CD4-positive, alpha-beta T cell treated with Interleukin-2 at 100 ng/mL for 4 hours (primary cell): ENCODE results near the gene ZNF836.
"Not testable (repeated sequence)": the region's sequence is repeated elsewhere in the genome, so short reads cannot be mapped to it uniquely, and the experiment has no call there.

Experiments used
- DNase-seq: peaks from one replicate; pipeline ENCODE4 v3.0.0-alpha.2; 2020; ENCODE audit warnings: low spot score

ZNF836 gene

DNA sequence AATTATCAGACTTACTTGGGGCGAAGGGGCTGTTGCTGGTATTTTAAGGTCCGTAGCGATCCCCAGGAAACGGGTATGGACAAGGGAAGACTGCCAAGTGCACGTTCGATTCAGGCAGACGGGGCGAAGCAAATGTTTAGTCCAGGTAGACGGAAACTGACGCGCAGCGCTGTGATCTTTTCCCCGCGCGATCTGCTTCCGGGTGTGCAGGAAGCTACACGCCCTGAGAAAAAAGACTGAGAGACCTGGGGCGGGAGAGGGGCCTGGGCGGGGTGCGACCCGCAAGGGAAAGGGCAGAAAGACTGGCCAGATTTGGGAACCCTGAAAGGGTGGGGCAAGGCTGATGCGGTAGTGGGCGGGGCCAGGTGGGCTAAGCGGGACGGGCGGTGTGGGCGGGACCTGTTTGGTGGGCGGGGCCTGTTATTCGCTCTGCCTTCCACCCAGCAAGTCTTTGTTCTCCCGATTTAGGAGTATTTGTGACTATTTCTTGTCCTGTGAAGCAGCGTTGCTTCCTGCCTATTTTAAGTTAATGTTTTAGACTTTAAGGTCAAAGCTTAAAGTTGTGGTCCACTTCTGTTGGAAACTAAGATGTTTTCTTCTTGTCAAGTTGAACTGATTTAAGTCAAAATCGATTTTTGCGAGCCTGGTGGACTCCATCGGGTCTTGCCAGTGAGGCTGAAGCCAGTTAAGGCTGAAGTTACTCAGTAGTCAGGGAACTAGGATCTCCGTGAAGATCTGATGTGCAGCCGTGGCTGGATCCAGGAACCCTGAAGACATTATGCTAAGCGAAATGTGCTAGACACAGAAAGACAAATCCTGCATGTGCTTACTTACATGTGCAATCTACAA, at the start of gene ZNF836:
TSS of gene ZNF836 (minus strand) at position 301 of the 849 bp plus-strand sequence. CDS start 3,549 bp downstream, outside the sequence.
- peak; percentile 94 for DNase-seq

DNA sequence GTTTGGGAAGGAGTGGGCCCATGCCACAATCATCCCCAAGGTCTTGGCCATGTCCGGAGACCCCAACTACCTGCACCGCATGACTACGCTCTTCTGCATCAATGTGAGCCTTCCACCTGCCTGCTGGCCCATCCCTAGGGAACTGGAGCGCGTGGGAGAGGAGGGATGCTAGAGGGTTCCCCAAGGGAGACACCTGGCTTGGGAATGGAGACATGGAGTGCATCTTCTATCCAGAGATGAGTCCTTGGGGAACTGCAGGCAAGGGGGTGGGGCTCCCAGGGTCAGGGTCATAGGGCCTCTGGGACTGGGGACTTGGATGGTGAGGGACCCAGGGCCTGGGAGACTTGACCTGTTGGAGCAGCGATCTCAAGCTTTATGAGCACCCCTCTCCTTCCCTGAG, 49.6 kb upstream of the ZNF836 start:
- no peak for DNase-seq

DNA sequence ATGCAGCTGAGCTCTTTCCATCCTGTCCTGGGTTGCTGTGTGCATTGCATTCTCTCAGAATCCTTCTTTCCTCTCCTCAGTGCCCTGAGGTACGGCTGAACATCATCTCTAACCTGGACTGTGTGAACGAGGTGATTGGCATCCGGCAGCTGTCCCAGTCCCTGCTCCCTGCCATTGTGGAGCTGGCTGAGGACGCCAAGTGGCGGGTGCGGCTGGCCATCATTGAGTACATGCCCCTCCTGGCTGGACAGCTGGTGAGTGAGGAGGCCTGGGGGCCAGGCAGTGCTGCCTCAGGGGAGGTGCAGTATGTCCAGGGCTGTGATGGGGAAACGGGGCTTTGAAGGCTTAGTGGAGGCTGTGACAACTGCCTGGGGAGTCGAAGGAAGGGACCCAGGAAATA, 48.2 kb upstream of the ZNF836 start:
- no peak for DNase-seq

DNA sequence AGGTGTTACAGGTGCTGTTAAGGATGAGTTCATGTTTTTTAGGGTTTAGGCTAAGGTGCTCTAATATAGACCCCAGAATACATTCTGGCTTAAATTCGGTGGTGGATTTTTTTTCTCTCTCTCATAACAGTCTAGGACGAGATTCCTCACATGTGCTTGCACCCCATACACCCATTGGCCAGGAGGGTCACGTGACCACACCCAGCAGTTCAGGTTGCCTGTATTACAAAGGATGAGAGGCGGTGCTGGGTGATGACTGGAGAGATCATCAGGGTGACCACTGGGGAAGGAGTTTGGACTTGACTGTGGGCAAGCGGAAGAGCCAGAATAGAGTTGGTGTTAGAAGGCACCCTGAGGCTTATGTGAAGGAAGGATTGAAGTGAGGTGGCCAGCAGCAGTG, 46.2 kb upstream of the ZNF836 start:
- DNase-seq: no peak

DNA sequence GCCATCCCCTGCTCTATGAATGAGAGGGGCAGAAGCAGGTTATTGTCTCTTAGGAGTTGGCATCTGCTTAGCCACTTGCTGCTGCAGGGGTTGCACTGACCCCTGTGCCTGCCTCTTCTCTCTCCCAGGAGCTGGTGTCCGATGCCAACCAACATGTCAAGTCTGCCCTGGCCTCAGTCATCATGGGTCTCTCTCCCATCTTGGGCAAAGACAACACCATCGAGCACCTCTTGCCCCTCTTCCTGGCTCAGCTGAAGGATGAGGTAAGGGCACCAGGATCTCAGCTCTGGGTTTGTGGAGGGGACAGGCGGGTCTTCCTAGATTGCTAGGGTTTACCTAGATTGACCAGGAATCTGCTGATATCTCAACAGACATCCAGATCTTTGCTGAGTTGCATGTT, 45.0 kb upstream of the ZNF836 start:
- DNase-seq: no peak

DNA sequence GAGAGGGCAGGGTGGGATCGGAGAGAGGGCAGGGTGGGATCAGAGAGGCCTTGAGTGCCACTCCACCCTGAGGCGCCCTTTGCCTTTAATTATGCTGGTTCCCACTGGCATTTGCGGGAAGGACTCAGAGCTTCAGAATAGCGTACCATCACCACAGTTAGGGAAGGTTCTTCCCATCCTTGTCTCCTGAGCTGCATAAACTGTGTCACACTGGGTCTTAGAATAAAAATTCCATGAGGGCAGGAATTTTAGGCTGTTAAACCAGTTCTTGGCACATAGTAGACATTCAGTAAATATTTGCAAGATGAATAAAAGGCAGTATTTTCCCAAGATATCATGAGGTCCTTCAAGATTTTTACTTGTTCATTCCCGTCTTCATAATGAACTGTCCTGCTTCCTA, 42.8 kb upstream of the ZNF836 start:
- no peak for DNase-seq

DNA sequence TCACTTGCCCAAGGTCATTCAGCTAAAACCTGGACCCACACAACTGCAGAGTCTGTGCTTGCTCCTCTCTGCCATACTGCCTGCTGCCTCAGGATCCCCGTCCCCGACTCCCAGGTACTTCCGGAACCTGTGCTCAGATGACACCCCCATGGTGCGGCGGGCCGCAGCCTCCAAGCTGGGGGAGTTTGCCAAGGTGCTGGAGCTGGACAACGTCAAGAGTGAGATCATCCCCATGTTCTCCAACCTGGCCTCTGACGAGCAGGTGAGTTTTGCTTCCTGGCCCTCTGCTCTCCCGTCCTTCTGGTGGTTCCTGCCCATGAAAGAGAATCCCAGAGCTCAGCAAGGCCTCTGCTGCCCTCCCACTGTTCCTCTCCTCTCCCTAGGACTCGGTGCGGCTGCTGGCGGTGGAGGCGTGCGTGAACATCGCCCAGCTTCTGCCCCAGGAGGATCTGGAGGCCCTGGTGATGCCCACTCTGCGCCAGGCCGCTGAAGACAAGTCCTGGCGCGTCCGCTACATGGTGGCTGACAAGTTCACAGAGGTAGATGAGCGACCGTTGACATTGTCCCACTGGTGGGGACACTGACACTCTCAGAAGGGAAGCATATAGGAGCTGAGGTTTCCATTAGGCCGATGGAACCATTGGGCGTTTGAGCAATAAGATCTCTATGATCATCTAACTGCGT, 41.3 kb upstream of the ZNF836 start:
- no peak for DNase-seq

DNA sequence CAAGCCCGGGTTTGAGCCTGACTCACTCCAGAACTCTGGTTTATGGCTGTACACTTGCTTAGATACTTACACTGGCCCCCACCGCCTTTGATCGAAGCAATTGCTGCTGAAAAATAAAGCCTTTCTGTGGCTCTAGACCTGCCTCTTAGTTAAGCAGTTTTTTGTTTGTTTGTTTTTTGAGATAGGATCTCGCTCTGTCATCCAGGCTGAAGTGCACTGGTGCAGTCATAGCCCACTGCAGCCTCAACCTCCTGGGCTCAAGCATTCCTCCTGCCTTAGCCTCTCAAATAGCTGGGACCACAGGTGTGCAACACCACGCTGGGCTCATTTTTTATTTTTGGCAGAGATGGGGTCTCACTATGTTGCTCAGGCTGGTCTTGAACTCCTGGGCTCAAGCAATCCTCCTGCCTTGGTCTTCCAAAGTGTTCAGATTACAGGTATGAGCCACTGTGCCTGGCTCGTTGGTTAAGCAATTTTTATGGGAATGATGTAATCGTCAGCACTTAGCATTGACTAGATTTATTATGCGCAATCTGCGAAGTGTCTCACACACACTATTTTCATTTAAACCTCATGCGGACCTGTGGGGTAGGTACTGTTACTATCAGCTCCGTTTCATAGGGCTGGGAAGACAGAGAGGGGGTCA, 40.6 kb upstream of the ZNF836 start:
- DNase-seq: no peak

DNA sequence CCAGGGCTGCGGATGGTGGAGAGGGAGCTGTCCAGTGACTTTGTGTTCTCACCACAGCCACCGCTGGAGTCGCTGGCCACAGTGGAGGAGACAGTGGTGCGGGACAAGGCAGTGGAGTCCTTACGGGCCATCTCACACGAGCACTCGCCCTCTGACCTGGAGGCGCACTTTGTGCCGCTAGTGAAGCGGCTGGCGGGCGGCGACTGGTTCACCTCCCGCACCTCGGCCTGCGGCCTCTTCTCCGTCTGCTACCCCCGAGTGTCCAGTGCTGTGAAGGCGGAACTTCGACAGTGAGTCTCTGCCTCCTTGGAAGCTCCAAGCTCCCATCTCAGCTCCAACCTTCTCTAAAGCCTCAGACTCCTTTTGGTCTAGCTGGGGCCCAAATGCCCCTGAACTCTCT, 39.8 kb upstream of the ZNF836 start:
- DNase-seq: no peak

DNA sequence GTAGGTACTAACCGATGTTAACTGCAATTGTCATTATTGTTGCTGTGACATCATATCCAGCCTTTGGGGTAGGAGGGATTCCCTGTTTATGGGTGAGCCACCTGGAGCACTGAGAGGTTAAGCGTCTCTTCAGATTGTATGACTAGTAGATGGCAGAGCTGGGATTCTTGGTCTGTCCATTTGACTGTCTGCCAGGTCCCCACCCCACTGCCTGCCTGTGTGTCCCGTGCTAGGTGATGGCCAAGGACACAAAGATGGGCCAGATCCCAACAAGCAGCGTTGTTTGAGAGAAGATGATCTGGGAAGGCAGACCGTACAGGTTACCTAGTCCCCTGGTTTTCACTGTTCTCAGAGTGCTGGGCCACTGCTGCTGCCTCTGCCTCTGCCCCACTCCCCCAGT, 35.1 kb upstream of the ZNF836 start:
- no peak for DNase-seq

DNA sequence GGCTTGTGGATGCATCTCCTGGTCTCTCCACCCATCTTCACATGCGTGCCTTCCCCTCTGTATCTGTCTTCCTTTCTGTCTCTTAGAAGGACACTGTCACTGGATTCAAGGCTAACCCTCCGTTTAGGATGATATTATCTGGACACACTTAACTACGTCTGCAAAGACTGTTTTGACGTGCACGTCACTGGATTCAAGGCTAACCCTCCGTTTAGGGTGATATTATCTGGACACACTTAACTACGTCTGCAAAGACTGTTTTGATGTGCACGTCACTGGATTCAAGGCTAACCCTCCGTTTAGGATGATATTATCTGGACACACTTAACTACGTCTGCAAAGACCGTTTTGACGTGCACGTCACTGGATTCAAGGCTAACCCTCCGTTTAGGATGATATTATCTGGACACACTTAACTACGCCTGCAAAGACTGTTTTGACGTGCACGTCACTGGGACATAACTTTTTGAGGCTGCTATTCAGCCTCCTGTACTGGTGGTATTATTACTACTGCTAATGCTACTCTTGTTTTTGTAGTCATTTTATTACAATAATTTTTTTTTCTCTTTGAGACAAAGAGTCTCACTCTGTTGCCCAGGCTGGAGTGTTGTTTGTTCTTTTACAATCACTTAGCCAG, 29.5 kb upstream of the ZNF836 start:
- not testable (repeated sequence) for DNase-seq

DNA sequence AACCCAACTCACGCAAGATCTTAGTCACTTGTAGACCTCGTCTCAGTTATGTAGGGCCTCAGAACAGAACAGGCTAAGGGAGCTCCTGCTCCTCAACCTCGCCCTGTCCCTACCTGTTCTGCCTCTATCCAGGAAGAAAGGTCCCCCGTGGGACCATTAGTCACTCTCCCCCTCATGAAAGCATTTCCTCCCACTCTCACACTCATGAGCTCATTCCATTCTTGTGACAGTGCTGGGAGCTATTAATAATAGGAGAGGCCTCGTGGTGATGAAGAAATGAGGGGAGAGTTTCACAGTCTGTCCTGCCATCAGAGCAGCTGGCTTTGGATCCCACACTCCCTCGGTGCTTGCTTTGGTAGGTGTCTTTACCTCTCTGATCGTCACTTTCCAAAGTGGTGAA, 28.6 kb upstream of the ZNF836 start:
- DNase-seq: no peak

DNA sequence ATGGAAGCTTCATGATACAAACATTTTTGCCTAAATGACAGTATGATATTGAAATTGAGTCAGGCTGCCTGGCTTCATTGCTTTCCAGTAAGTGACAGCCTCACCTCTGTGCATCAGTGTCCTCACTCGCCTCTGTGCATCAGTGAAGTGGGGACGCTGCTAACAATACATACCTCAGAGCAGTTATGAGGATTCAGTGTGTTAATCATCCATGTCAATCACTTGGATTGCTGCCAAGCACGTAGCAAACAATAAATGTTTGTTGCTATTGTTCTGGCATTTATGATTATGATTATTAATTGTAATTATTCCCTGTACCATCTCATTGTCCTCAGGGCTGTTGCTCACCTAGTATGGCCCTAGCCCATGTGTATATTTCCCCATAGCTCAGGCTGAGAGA, 27.3 kb upstream of the ZNF836 start:
- DNase-seq: no peak

DNA sequence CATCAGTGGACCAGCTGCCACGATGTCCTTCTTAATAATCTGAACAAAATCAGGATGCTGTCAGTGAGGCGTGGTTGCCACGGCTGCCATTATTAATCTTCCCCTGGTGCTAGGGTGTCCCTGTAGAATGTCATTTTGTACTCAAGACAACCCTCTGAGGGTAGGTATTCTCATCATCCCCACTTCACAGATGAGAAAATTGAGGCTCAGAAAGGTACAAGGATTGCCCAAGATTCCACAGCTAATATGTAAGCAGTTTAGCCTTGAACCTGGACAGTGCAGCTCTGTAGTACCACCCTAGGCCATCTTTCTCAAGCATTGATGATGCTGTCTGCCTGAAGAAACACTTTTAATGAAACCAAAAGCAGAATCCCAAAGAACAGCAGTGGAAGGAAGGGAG, 26.5 kb upstream of the ZNF836 start:
- no peak for DNase-seq

DNA sequence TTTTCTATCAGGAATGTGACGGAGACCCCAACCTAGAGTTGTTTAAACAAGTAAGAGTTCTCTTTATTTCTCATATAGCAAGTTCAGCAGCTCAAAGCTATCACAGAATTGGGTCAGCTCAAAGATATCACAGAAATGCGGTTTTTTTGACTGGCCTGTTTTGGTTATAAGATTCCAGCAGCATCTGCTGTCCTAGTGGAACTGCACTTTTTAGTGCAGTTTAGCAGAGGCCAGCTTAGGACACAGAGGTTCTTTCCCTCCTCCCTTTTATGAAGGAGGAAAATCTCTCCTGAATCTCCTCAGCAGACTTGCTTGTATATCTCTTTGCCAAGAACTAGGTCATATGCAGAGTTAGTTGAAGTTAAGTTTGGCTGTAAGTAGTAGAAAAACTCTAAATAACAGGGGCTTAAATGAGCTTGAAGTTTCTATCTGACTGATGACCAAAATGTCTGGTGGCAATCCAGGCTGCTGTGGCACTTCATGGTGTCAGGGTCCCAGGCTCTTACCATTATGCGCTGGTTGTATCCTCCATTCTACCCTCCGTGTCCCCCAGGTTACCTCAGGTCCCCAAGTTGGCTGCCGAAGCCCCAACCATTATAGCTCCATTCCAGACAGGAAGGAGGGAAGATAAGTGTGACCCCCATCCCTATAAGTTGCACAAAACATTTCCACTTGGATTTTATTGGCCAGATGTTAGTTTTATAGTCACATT, 25.0 kb upstream of the ZNF836 start:
- DNase-seq: no peak

DNA sequence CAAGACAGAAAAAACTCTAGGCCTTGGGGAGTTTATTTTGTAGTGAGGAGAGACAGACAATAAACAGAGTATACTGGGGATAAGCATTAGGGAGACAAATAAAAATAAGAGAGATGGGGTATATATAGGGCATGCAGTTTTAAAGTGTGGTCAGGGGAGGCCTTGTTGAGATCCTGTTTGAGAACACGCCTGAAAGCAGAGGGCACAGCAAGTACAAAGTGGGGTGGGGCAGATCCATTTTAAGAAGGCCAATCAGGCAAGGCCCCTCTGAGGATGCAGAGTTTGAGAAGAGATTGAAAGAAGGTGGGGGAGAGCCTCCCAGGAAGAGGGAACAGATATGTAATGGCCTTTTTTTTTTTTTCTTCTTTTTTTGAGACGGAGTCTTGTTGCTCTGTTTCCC, 20.5 kb upstream of the ZNF836 start:
- no peak for DNase-seq

DNA sequence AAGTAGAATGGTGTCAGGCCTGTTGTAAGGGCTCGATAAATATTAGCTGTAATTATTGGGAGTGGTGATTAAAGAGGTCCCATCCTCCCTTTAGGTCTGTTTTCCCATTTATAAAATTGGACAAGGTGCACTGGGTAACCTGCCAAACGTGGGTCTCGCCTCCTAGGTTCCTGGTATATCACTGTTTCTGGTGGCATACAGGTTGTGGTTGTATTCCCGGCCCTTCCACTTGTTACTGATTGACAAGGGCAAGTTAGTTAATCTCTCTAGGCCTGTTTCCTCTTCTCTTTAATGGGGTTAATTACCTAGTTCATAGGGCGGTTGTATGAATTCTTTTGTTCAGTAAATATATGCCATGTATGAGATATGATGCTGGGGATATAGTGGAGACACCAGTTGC, 20.0 kb upstream of the ZNF836 start:
- DNase-seq: no peak

DNA sequence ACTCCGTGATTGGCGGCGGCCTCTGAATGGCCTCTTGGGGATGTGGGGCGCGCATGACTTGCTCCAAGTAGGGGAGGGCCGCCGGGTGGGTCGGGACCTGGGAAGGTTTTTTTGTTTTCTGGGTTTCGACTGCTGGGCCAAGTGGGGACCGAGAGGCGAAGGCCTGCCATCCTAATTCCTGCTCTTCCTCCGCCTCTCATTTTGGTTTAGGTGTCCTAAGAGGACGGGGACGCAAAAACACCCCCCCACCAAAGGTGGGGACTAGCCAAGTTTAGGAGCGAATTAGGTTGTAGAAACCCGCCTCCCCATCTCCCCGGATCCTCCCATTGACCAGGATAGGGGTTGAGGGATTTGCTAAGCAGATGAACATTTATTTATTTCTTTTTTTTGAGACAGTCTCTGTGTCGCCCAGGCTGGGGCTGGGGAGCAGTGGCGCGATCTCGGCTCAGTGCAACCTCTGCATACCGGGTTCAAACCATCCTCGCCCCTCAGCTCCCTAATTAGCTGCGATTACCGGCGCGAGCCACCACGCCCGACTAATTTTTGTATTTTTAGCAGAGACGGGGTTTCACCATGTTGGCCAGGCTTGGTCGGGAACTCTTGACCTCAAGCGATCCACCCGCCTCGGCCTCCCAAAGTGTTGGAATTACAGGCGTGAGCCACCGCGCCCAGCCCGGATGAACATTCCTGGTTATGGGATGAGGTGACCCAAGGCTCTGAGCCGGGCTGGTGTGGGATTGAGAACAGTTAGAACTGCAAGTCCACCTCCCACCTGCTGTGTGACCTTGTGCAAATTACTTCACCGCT, 19.3 kb upstream of the ZNF836 start:
- no peak for DNase-seq

DNA sequence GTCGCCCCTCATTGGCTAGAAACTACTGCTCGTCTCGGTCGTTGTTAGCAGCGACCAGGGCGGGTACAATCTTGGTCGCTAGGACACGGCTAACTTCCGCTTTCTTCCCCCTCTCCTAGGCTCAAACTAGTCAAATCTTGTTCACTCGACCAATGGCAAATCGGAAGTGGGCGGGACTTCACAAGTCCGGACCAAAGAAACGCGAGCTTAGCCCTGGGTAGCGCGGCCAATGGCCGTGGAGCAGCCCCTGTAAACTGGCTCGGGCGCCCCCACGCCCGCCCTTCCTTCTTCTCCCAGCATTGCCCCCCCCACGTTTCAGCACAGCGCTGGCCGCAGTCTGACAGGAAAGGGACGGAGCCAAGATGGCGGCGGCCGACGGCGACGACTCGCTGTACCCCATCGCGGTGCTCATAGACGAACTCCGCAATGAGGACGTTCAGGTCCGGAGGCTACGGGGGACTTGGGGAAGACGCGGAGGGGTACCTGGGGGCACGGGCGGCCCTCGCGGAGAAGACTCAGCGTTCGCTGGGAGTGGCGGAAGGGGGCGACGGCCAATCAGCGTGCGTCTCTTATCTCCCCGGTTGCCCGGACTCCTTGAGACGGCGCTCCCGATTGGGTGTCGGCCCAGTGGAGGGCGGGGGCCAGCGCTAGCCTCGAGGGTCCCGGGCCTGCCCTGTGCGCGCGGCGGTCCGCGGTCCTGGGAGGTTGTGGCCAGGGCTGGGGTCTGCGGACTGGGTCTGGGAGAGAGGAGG, 18.5 kb upstream of the ZNF836 start, which contains the start of gene PPP2R1A:
TSS of gene PPP2R1A (plus strand) at position 318 of the 752 bp plus-strand sequence. CDS start at position 363, 45 bp downstream.
- DNase-seq: peak; percentile 100
